IMR-90 (cell line): ENCODE measurements around the gene CXADR. TPM values are rescaled to one million over a fixed set of nuclear protein-coding genes. Genes with fewer than 3 reads are reported as not detected.

ENCODE experiments used
- ATAC-seq: fragments of 200-7000 bp; cut with Tn5 transposase; 2 replicates; pipeline ENCODE4 v1.9.1; 2020; ENCODE audit warnings: low read depth, mild to moderate bottlenecking, moderate library complexity
- BruUV-seq: library from RNA; stranded (reverse); fragments of 400-500 nt; replicated peaks from 2 replicates; lab custom pipeline; 2021; lab: Mats Ljungman, UMichigan
- CTCF ChIA-PET: fragments of 300-600 bp; formaldehyde crosslinking; extraction: SDS; loops from one replicate; lab custom pipeline; 2021; ENCODE audit warnings: antibody characterized with exemption; lab: Yijun Ruan, JAX
- POLR2A ChIA-PET: fragments of 300-600 bp; sonication (Branson Sonifier 250); formaldehyde crosslinking; loops from one replicate; lab custom pipeline; 2022; ENCODE audit warnings: antibody characterized with exemption; ENCODE audit not compliant: unreplicated experiment; lab: Charles Lee
- DNase-seq: peaks from one replicate; pipeline ENCODE4 v3.0.0; 2013
- H2AFZ ChIP-seq: replicated peaks from 2 replicates; pipeline ENCODE3; 2013; ENCODE audit warnings: low read length, mild to moderate bottlenecking; ENCODE audit not compliant: poor library complexity
- H2AK5ac ChIP-seq: 2 replicates; pipeline ENCODE4 v1.6.1; 2013; ENCODE audit warnings: low read depth, low read length, inconsistent platforms
- H2AK9ac ChIP-seq: replicated peaks from 2 replicates; pipeline ENCODE3; 2013; ENCODE audit warnings: mild to moderate bottlenecking, low read depth, low read length, moderate library complexity; ENCODE audit not compliant: poor library complexity
- H2BK120ac ChIP-seq: 2 replicates; pipeline ENCODE4 v1.6.1; 2013; ENCODE audit warnings: low read depth, low read length, inconsistent platforms
- H2BK15ac ChIP-seq: 3 replicates; pipeline ENCODE4 v1.6.1; 2013; ENCODE audit warnings: low read depth, low read length, inconsistent platforms
- H2BK20ac ChIP-seq: 2 replicates; pipeline ENCODE4 v1.6.1; 2013; ENCODE audit warnings: low read depth, mild to moderate bottlenecking, inconsistent platforms, low read length, moderate library complexity
- H2BK5ac ChIP-seq: 2 replicates; pipeline ENCODE4 v1.6.1; 2013; ENCODE audit warnings: mild to moderate bottlenecking, low read depth, low read length, inconsistent platforms; ENCODE audit not compliant: poor library complexity, severe bottlenecking
- H3K14ac ChIP-seq: replicated peaks from 2 replicates; pipeline ENCODE4 v1.6.1; 2013; ENCODE audit warnings: low read depth, low read length, inconsistent platforms
- H3K18ac ChIP-seq: 2 replicates; pipeline ENCODE4 v1.6.1; 2013; ENCODE audit warnings: low read depth, low read length, control low read depth
- H3K23ac ChIP-seq: 2 replicates; pipeline ENCODE4 v1.6.1; 2013; ENCODE audit warnings: low read depth, low read length, inconsistent platforms
- H3K27ac ChIP-seq: 2 replicates; pipeline ENCODE4 v1.5.1; 2013; ENCODE audit warnings: mild to moderate bottlenecking, control low read depth, low read length; ENCODE audit not compliant: insufficient read depth
- H3K27me3 ChIP-seq: 2 replicates; pipeline ENCODE4 v1.6.1; 2013; ENCODE audit warnings: low read length; ENCODE audit not compliant: control insufficient read depth, insufficient read depth
- H3K36me3 ChIP-seq: 2 replicates; pipeline ENCODE4 v1.6.1; 2013; ENCODE audit warnings: low read length, mixed read lengths; ENCODE audit not compliant: control insufficient read depth, insufficient read depth
- H3K4ac ChIP-seq: 2 replicates; pipeline ENCODE4 v1.6.1; 2013; ENCODE audit warnings: low read depth, low read length, inconsistent platforms
- H3K4me1 ChIP-seq: 2 replicates; pipeline ENCODE4 v1.6.1; 2013; ENCODE audit warnings: low read length, mixed read lengths; ENCODE audit not compliant: control insufficient read depth, insufficient read depth
- H3K4me2 ChIP-seq: 2 replicates; pipeline ENCODE4 v1.6.1; 2013; ENCODE audit warnings: low read depth, mild to moderate bottlenecking, control low read depth, low read length, moderate library complexity
- H3K4me3 ChIP-seq: 2 replicates; pipeline ENCODE4 v1.5.1; 2013; ENCODE audit warnings: low read depth, mild to moderate bottlenecking, control low read depth, low read length, moderate library complexity; ENCODE audit not compliant: insufficient read depth
- H3K56ac ChIP-seq: 2 replicates; pipeline ENCODE4 v1.6.1; 2013; ENCODE audit warnings: low read length, inconsistent platforms; ENCODE audit not compliant: insufficient read depth; ENCODE audit errors: extremely low read depth
- H3K79me1 ChIP-seq, 2 experiments: 2 replicates each; pipeline ENCODE4 v1.6.1; 2013; ENCODE audit warnings: low read length in 2 of 2, inconsistent platforms in 1 of 2, low read depth in 1 of 2
- H3K9ac ChIP-seq: 2 replicates; pipeline ENCODE4 v1.6.1; 2013; ENCODE audit warnings: low read depth, low read length, control low read depth
- H3K9me1 ChIP-seq: 2 replicates; pipeline ENCODE4 v1.6.1; 2013; ENCODE audit warnings: low read length, inconsistent platforms; ENCODE audit not compliant: insufficient read depth
- H3K9me3 ChIP-seq: 2 replicates; pipeline ENCODE4 v1.6.1; 2013; ENCODE audit warnings: low read length; ENCODE audit not compliant: control insufficient read depth, insufficient read depth
- H4K20me1 ChIP-seq: 2 replicates; pipeline ENCODE4 v1.6.1; 2013; ENCODE audit warnings: low read length, inconsistent platforms; ENCODE audit not compliant: insufficient read depth
- H4K5ac ChIP-seq: 2 replicates; pipeline ENCODE4 v1.6.1; 2013; ENCODE audit warnings: mild to moderate bottlenecking, low read depth, low read length, control low read depth
- H4K8ac ChIP-seq, 2 experiments: 2 replicates each; pipeline ENCODE4 v1.6.1; 2013; ENCODE audit warnings: low read depth in 2 of 2, low read length in 2 of 2, control low read depth in 1 of 2, inconsistent platforms in 1 of 2
- H4K91ac ChIP-seq: 2 replicates; pipeline ENCODE4 v1.6.1; 2013; ENCODE audit warnings: low read depth, low read length, inconsistent platforms; ENCODE audit not compliant: insufficient read depth
- MAFK ChIP-seq: IDR thresholded peaks from 2 replicates; pipeline ENCODE4 v1.6.1; 2012; ENCODE audit warnings: low read depth, low read length, improper control_type of control experiment
- MAZ ChIP-seq: IDR thresholded peaks from 2 replicates; pipeline ENCODE4 v1.6.1; 2012; ENCODE audit warnings: low read depth, mild to moderate bottlenecking, low read length, improper control_type of control experiment, moderate library complexity, borderline replicate concordance
- MXI1 ChIP-seq: IDR thresholded peaks from 2 replicates; pipeline ENCODE4 v1.6.1; 2012; ENCODE audit warnings: low read depth, mild to moderate bottlenecking, low read length, moderate library complexity, borderline replicate concordance
- RCOR1 ChIP-seq: IDR thresholded peaks from 2 replicates; pipeline ENCODE4 v1.6.1; 2012; ENCODE audit warnings: mild to moderate bottlenecking, low read length, improper control_type of control experiment; ENCODE audit not compliant: insufficient replicate concordance
- WGBS, 2 experiments: methylation state at CpG; one replicate each; pipeline versions ENCODE4 v1.1.5 to v1.1.7; 2013; ENCODE audit warnings: missing lambda C conversion rate in 2 of 2; ENCODE audit not compliant: insufficient read length in 1 of 2; ENCODE audit errors: extremely low coverage in 2 of 2; 5-methylcytosine and 5-hydroxymethylcytosine counted together
- dilution Hi-C: fragments of 300-500 bp; cut with HindIII; formaldehyde crosslinking; loops from one replicate; pipeline ENCODE4 v1.14.3; 2018; ENCODE audit warnings: low sequenced_read_pairs; ENCODE audit not compliant: unreplicated experiment
- in situ Hi-C: fragments of 300-500 bp; cut with MboI; formaldehyde crosslinking; loops from 3 replicates; pipeline ENCODE4 v1.14.3; 2019; ENCODE audit warnings: low sequenced_read_pairs, inconsistent platforms, mixed read lengths
- intact Hi-C: fragments of 100-400 bp; cut with micrococcal nuclease; formaldehyde crosslinking; loops from 2 replicates; pipeline ENCODE4 v1.10.0; 2022
- polyA plus RNA-seq, 3 experiments: library from polyadenylated mRNA; depleted of rRNA; stranded (reverse); fragments of >200 nt; gene quantifications; 2 replicates each; pipeline ENCODE4 v1.2.3, GENCODE V29; 2012; ENCODE audit warnings: low replicate concordance in 1 of 3
- total RNA-seq: library from RNA; depleted of rRNA; stranded (reverse); fragments of >200 nt; gene quantifications from 2 replicates; pipeline ENCODE4 v1.2.3, GENCODE V29; 2012

The CXADR gene
- total and polyA plus RNA-seq, 2 of the 4 experiments (the other 2 are of a cell fraction) = 0.21 to 1.1 TPM

- Histone ChIP-seq H3K9ac (no peak overlapping the region), H2BK120ac (no peak overlapping the region), H3K9me3 (no peaks in the 10 kb centered on the region), H3K4ac (no peak overlapping the region), H4K91ac (no peak overlapping the region), H2BK20ac (no peak overlapping the region), H3K27ac (no peak overlapping the region), H3K56ac (no peak overlapping the region), H3K18ac (no peak overlapping the region), H2AK5ac (no peak overlapping the region), H4K8ac (no peak overlapping the region), H3K27me3 (no peaks in the 10 kb centered on the region), H3K4me2 (no peak overlapping the region), H3K23ac (no peak overlapping the region), H3K9me1 (no peaks in the 10 kb centered on the region), H3K14ac (no peak overlapping the region), H3K4me1 (no peaks in the 10 kb centered on the region), H2AK9ac (no peak overlapping the region), H2BK15ac (no peak overlapping the region), H2BK5ac (no peak overlapping the region), H3K79me1 (no peaks in the 10 kb centered on the region), H4K5ac (no peak overlapping the region), H3K36me3 (no peaks in the 10 kb centered on the region), H4K20me1 (no peaks in the 10 kb centered on the region), H3K4me3 (no peak overlapping the region), H2AFZ (no peak overlapping the region)
- ATAC-seq (no peak), DNase-seq (no peak)
- no TSS peak for BruUV-seq
- no peak for TF ChIP-seq MAZ
- TF ChIP-seq RCOR1 = no peak
- TF ChIP-seq MAFK = no peak
- no peak for TF ChIP-seq MXI1
- in situ Hi-C loops (no loop called here), dilution Hi-C loops (no loop called here), intact Hi-C loops (no loop called here)
- ChIA-PET POLR2A (no interaction called here), CTCF (no interaction called here)
- 94% methylated on average over 4 of the region's 4 CpGs; no CpG with 5 or more reads in 1 of the 2 experiments for WGBS, 2 experiments
Measured at GRCh38 chr21:17636711-17637110, 123.9 kb downstream of the CXADR start.
